Sigmoid colon (tissue), 4 donors: ENCODE results near the gene PDHX.

Source experiments
- CTCF ChIP-seq, 4 experiments: fragments of 450-650 bp in 3 of 4; fragments of 200-600 bp in 1 of 4; IDR thresholded peaks; one replicate each; pipeline ENCODE4 v1.5.1; 2016 to 2019; ENCODE audit warnings: antibody characterized with exemption in 4 of 4, mild to moderate bottlenecking in 3 of 4, moderate library complexity in 2 of 4
- EP300 ChIP-seq, 4 donors: sonication (generic); formaldehyde crosslinking; IDR thresholded peaks; one replicate each; pipeline ENCODE4 v1.6.1; 2017; ENCODE audit warnings: antibody characterized with exemption in 4 of 4
- POLR2A ChIP-seq, 2 donors: fragments of 450-650 bp; IDR thresholded peaks; one replicate each; pipeline ENCODE4 v1.6.1; 2016; ENCODE audit warnings: antibody characterized with exemption in 2 of 2, mild to moderate bottlenecking in 2 of 2, moderate library complexity in 2 of 2
- POLR2AphosphoS5 ChIP-seq, 4 donors: sonication (generic); formaldehyde crosslinking; IDR thresholded peaks; one replicate each; pipeline ENCODE4 v1.6.1; 2017; ENCODE audit warnings: antibody characterized with exemption in 4 of 4

DNA sequence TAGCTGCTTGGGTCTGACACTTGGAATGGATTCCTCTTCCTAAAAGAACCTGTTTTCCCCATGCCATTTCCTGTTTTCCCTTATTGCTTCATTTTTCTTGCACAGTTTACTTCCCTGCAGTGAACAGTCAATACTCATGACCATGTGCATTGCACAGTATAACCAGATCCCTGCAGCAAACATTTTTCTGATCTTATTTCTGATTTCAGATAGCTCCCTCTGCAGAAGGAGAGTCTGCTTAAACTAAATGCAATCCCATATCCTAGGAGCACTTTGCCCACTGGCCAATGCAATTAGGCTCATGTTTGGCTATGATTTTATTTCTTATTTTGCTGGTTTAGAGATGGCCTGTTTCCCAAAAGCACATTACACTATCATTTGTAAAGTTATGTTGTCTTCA is 125.8 kb downstream of the PDHX start:
- TF ChIP-seq EP300 (IDR thresholded peaks at IDR 0.05) (no peak), CTCF (IDR thresholded peaks at IDR 0.05) (no peak), POLR2A (IDR thresholded peaks at IDR 0.05) (no peak), POLR2AphosphoS5 (IDR thresholded peaks at IDR 0.05) (no peak)
